NCI-H510A treated with DMSO at 0.1 percent for 48 hours (cell line): ENCODE results near the gene TRIM43B.
"Not testable (repeated sequence)": the region's sequence is repeated elsewhere in the genome, so short reads cannot be mapped to it uniquely, and the experiment has no call there.

Experiments used
- DNase-seq: peaks from one replicate; lab custom pipeline; 2025; lab: John Stamatoyannopoulos, UW

The TRIM43B gene

DNA sequence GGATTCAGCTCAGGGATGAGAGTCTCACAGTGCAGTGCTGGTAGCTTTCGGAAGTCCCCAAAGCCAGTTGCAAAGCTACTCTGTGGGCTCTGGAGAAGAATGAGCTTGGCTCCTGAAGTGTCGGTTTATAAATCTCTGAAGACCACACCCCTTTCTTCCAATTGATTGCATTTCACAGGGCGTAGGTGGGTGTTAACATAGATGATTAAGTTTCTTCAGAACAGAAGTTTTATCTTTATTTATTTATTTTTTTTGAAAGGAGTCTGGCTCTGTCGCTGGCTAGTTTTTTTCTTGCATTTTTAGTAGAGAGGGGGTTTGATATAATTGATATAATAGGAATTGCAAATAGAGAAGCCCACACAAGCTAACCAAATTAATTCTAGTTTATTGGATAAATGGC, at the start of gene TRIM43B:
TRIM43B (minus strand) TSS at position 101 of the 400 bp plus-strand sequence. CDS start 2,040 bp downstream, outside the sequence.
- DNase-seq = not testable (repeated sequence)

DNA sequence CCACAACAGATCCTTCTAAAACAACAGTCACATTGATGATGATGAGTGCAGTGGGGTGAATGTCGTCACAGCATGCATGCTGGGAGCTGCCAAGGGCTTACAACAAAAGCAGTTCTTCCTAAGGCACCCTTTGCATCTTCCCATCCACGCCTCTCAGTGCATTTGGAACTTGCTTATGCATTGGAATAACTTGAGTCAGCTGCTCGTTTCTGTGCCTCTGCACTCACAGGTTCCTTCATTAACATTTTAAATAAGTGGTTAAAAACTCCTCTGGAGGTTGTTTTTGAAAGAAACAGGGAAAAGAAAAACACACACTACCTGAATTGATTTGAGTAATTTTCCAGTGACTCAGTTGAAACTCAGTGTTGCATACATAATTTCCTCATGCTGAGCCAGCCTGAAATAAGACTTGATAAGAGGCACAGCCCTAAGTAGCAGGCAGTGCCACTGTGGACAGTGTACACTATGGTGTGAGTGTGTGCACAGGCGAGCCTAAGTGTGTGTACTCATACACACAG, 46.8 kb upstream of the TRIM43B start:
- no peak for DNase-seq

DNA sequence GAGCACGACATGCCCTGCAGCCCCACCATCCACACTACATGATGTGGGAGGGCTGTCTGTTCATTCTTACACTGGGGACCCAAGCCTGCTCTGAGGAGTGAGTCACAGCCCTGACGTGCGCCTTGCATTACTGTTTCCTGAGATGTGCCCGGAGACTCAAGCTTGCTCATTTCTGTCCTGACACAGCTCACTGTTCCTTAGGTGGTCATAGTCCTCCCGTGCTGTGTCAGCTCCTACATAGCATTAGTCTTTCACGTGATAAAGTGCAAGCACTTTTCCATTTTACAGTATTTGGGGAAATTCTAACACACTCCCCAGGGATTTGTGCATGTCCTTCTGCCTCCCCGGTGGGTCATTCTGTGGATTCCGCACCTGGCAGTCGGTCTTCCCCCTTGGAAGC, 46.2 kb upstream of the TRIM43B start:
- DNase-seq = no peak

DNA sequence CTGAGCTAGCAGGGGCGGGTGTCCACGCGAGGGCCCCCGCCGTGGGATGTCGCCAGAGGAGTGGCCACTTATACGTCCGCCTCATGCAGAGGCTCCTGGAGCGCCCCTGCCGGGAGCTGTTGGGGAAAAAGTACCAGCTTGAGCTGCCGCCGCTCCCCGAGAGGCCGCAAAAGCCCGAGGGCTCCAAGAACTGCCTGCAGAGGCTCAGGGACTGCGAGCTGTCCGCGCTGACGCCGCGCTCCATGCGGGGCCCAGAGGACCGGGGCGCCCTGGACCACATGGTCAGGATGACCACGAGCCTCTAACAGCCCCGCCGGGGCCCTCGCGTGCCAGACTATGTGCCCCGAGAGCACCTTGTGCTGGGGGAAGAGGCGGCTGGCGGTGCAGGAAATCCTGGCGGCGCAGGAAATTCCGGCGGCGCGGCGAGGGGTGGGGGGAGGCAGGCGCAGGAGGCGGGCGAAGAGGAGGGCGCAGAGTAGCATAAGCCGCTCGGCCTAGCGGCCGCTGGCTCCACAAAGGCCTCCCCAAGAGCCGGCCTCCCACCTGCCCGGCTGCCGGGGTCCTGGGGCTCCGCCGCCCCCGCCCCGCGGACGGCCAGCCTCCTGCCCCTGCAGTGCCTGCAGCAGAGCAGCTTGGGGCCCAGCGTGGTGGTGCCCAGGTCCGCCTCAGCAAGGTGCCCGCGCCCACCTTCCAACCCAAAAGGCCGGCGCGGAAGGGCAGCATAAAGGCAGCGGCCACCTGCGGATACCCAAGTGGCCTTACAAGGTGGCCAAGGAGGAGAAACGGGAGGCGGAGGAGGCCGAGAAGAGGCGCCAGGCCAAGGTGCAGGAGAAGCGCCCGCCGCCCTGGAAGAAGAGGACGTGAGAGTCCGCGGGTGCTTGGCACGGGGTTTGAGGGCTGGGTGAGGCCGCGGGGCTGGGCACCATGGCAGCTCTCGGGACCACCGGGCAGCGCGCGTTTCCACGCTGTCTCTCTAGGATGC, 42.1 kb upstream of the TRIM43B start:
- no peak for DNase-seq

DNA sequence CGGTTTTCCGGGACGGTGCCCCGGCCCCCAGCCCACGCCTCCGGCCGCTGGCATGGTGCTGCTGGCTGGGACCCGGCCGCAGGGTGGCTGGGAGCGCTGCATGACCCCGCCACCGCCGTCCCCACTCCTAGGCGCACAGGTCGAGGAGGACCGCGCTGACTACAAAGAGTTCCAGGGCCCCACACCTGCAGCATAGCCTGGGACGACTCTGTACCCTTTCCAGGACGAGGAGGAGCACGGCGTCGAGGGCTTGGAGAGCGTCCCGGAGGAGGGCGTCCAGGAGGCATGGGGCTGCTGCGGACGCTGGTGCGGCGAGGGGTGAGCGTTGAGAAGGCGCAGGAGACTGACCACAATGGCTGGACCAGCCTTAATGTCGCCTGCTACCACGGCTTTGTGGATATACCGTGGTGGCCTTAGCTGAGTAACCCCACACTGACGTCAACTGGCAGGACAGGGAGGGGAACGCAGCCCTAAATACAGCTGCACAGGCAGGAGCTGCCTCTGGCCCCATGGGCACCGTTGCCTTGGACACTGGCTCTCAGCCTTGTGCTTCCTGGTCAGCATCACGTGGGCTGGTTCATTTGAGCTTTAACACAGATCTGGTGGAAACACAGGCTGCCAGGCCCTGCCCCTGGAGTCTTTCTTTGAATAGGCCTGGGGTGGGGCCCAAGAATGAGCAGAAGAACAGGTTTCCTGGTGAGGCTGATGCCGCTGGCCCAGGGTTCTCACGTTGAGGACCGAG, 40.9 kb upstream of the TRIM43B start:
- no peak for DNase-seq

DNA sequence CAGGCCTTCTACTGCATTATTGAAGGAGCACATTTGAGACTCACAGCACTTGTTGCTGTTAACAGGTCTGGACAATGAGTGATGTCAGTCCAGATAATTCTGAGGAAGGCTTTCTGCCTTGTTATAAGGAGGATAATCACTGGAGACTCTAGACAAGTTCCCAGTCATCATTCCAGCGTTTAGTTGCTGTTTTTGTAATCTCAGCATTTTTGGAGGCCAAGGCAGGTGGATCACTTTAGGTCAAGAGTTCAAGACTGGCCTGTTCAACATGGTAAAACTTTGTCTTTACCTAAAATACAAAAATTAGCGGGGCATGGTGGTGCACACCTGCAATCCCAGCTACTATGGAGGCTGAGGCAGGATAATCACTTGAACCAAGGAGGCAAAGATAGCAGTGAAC, 39.6 kb upstream of the TRIM43B start:
- no peak for DNase-seq

DNA sequence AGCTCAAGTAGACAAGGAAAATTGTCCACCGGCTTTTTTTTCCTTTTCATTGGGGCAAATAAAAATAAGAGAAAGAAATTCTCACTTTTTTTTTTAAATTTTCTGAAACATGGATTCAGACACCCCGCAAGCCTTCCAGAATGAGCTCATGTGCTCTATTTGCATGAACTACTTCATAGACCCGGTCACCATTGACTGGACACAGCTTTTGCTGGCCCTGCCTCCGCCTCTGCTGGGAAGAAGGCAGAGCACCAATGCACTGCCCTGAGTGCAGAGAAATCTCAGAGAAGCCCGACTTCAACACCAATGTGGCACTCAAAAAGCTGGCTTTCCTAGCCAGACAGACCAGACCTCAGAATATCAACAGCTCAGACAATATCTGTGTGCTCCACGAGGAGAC, 30.2 kb upstream of the TRIM43B start:
- DNase-seq = no peak

DNA sequence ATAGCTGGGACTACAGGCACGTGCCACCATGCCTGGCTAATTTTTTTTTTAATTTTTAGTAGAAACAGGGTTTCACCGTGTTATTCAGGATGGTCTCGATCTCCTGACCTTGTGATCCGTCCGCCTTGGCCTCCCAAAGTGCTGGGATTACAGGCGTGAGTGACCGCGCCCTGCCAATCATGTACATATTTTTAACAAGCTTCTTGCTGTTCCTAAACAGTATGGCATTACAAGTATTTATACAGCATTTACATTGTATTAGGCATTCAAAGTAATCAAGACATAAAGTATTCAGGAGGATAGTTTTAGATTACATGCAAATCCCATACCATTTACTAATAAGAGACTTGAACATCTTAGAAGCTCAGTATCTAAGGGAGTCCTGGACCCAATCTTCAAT, 29.7 kb upstream of the TRIM43B start:
- not testable (repeated sequence) for DNase-seq

DNA sequence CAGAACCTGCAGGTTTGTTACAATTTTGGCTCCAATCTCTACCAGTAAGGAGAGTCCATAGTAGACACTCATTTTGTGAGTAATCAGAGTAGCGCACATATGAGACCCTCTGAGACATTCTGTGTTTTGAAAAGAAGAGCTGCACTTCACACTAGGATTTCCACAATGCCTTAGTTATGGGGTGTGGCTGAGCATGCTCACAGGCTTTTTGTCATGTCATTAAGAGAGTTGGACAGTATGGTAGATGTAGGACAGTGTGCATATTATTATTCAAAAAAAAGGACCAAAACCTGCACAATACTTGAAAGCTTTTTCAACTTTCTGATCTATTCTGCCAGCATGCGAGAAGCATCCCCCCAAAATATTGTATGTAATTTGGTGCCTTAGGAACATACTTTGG, 24.9 kb upstream of the TRIM43B start:
- no peak for DNase-seq

DNA sequence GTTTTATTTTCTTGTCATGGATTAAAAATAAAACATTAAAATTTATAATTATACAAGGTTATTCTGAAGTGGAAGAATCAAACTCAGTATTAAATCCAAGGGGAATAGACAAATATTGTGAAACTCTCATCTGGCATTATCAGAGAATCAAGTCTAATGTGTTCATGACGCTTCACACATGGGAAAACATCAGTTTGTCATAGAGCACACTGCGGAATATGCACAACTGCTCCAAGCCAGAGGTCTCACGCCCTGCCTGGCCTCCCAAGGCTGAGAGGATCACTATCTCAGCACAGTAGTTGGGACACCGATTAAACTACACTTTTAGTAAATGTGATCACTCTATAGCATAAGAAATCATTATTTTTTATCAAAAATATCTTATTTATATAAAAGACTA, 20.7 kb upstream of the TRIM43B start:
- no peak for DNase-seq

DNA sequence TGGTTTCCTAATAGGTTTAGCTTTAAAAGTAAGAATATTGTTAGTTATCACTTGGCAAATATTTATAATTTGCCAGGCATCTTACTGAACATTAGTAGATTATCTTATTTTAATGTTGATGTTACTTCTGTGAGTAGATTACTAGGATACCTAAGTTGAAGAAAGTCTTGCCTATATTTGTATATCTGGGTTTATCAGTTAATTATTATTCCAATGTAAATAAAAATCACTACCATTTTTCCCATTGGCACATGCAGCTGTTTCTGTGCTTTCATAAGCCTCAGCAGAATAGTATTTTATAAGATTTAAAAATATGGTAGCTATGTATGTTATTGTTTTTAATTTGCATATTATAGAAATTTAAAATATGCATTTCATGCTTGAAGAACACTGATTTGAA, 16.3 kb upstream of the TRIM43B start:
- DNase-seq = no peak

DNA sequence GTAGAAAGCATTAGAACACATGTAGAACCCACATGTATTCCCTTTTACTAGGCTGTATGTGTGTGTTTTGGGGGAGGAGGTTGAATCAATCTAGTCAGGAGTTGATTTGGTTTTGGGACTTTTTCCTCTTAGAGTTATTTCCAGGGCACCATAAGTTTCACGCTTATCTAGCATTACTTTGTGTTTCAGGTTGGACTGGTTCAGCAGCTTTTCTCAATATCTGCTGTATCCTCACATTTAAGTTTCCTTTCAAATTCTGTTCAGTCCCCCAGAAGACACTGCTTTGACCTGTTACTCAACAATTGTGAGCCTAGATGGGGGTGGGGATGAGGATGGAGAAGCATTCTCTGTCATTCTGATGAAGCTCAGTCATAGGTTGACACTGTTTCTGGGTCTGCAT, 7.5 kb upstream of the TRIM43B start:
- not testable (repeated sequence) for DNase-seq

DNA sequence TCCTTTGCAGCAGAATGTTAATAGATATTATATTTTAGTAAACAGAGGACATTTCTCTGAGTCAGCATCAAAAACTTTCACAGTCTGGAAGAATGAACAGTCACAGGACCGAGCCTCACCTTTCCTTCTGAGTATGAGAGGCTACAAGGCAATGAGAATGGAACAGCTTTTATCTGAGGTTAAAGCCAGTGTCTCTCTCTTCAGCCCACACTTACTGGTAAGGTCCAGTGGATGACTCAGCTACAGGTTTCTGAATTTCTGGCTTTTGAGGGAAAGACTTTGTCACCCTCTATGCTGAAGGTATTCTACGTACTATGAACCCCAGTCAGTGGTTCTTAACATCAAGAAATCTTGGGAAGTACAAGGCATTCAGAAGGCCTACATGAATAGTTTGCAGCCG, 9.5 kb downstream of the TRIM43B start:
- DNase-seq = not testable (repeated sequence)

DNA sequence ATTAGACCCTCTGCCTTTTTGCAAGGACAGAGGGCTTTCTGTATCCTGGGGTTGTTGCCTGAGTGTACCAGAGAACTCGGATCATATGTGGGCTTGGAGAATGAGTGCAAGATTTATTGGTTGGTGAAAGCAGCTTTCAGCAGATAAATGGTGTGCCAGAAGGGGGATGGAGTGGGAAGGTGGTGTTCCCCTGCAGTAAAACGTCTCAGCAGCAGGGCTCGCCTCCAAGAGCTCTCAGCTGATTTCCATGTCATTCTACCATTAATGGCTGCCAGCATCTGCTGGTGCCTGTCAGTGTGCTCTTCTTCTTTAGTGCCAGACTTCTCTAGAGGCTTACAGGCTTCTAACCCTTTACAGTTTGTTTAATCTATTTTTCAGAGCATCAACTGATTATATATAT, 16.6 kb downstream of the TRIM43B start:
- not testable (repeated sequence) for DNase-seq

DNA sequence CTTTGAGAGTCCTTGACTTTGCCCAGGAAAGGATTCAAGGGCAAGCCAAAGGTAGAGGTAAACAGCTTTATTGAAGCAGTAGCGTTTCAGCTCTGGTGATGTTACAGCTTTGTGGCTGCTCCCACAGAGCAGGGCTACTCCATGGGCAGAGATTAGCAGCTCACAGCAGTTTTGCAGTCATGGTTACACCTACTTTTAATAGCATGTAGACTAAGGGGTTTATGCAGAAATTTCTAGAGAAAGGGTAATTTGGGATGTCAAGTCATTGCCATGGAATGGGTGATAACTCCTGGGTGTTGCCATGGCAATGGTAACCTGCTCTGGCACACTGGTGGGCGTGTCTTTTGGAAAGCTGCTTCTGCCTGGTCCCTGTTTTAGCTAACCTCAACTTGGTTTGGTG, 18.0 kb downstream of the TRIM43B start:
- DNase-seq = not testable (repeated sequence)

DNA sequence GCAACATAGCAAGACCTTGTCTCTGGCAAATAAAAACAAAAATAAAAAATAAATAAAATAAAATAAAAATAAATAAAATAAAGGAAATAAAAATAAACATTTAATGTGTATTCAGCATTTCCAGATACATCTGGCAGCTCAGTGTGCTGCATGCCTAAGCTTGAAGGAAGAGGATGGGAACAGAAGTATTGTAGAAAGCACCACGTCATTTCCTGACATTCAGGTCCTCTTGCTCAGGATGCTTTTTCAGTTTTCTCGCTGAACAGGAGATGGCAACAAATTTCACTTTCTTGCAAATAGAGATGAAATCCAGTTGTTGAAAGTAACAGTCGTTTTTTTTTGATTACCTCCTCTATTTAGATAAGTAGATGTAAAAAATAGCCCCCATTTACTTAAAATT, 21.3 kb downstream of the TRIM43B start:
- not testable (repeated sequence) for DNase-seq

DNA sequence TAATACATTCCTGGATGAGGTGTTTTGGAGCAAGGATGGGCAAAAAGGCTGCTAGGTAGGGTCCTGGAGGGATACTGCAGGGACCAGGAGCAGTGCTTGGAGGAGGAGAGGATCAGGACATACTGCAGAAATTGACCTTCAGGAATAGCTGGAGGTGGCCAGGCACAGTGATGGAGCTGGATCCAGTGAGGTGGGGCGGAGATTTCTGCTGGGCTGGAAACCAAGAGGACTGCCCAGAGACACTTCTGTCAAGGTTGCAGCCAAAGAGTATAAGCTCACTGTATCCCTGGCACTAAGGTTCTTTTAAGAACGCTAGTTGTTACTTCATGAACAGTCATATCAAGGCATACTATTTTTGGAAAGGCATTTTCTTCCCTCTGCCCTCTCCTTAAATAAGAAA, 39.2 kb downstream of the TRIM43B start:
- not testable (repeated sequence) for DNase-seq

DNA sequence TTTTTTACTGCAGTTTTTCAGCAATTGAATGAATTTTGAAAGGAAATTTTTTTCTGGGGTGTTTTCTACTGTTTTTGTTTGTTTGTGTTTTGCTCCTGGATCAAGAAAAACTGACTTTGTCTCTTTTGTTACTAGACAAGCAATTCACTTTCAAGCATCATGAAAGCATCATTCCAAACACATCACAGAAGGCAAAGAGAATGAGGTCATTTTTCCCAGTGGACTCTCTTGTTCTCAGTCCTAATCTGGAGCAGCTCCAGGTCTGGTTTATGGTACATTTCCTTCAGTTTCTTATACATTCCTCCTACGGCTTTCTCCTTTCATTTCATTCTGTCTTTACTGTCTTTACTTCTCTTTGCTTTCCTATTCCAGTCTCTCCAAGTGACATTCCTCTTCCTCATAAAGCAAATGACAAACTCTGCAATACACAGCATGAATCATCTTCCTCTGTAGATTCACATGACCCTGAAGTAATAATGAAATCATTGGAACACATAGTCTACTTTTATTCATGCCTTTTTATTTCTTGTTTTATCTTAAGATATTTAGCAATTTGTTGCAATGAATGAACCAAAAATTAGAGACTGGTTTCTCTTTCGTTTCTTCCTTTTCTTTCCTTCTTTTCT, 42.0 kb downstream of the TRIM43B start:
- not testable (repeated sequence) for DNase-seq

DNA sequence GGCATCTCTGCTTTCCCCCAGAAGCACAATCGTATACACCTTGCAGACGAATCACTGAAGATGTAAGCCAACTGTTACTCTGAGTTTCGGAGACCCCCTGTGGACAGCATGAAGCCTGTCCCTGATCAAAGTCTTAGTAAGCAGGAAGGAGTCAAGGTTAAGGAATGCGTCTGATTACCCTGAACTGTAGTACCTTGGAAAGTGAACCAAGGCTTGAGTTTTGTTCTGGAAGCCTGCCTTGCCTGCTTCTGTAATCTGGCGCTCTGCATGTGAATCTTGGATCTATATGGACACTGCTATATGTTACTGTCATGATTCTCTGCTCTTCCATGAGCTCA, 48.7 kb downstream of the TRIM43B start:
- not testable (repeated sequence) for DNase-seq

DNA sequence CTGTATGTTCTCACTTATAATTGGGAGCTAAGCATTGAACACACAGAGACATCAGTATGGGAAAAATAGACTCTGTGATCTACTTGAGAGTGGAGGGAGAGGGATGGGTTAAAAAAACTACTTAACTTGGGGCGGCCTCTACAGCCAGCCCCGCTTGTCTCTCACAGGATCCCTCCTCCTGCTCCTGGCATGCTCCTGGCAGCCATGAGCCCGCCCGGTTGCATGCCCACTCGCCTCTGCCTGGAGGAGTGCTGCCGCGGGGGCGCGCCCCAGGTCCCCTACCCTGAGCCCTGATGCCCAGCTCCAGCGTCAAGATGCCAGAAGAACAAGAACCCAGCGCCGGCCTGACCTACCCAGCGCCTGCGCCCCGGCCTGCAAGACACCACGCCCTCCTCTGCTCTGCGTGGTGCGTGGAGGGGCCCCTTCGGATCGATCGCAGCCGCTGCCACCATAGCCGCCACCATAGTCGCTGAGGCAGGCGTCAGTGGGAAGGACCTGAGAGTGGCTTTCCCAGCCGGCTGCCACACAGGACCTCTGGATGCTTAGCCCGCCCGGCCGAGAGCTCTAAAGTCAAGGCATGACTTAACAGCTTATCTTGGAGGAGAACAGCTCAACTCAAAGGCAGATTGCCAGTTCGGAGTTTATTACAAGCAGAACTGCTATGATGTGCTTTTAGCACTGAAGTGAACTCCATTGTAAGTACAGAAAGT, 49.2 kb downstream of the TRIM43B start:
- DNase-seq = not testable (repeated sequence)

DNA sequence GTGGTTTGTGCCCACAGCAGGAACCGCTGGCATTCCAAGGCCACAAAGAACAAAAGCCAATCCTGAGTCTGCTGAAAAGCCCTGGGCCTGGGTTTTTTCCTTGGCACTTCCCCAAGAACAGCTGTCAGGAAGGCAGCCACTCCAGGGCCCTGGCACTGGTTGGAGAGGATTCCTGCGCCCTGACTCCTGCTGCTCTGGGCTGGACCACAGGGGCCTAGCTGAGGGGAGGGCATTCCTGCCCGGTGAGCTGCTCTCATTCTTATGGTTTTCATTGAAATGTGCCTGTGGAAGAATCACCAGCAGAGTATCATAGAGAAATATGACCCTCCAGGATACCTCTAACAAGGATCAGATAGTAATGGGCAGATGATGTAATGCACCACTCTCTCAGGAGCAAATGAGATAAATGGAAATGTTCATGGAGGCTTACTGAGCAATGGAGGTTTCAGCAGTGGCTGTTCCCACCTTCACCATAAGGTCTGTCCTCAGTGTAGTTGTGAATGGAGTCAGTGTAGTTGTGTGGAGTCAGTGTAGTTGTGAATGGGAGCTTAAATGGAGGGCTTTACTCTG, 50.0 kb downstream of the TRIM43B start:
- DNase-seq = not testable (repeated sequence)
